Endothelial cell (in vitro differentiated cells): ENCODE results near the gene KCNA3. TPM values are rescaled to one million over a fixed set of nuclear protein-coding genes. Genes with fewer than 3 reads are reported as not detected.

Experiments used
- DNase-seq: peaks from one replicate; pipeline ENCODE4 v3.0.0; 2021; ENCODE audit warnings: low spot score
- H3K27ac Mint-ChIP-seq: one replicate; pipeline ENCODE4 v1.8.0; 2021; ENCODE audit warnings: mixed read lengths, inconsistent platforms; ENCODE audit not compliant: unreplicated experiment
- H3K27me3 Mint-ChIP-seq: one replicate; pipeline ENCODE4 v1.8.0; 2021; ENCODE audit warnings: mild to moderate bottlenecking, moderate library complexity, mixed read lengths, inconsistent platforms; ENCODE audit not compliant: unreplicated experiment
- H3K36me3 Mint-ChIP-seq: one replicate; pipeline ENCODE4 v1.8.0; 2021; ENCODE audit warnings: mild to moderate bottlenecking, low read depth, mixed read lengths, inconsistent platforms; ENCODE audit not compliant: unreplicated experiment
- H3K4me1 Mint-ChIP-seq: one replicate; pipeline ENCODE4 v1.8.0; 2021; ENCODE audit warnings: mild to moderate bottlenecking, mixed read lengths, inconsistent platforms; ENCODE audit not compliant: unreplicated experiment
- H3K4me3 Mint-ChIP-seq: one replicate; pipeline ENCODE4 v1.8.0; 2021; ENCODE audit warnings: mild to moderate bottlenecking, mixed read lengths, inconsistent platforms; ENCODE audit not compliant: unreplicated experiment
- H3K9me3 Mint-ChIP-seq: one replicate; pipeline ENCODE4 v1.8.0; 2021; ENCODE audit warnings: mixed read lengths, inconsistent platforms; ENCODE audit not compliant: unreplicated experiment
- total RNA-seq: library from RNA; stranded (reverse); fragmentation: NEBNext Ultra II Directional; extraction: Animal tissue kit (Norgen Biotek cat#: 25700); gene quantifications from one replicate; pipeline ENCODE4 v1.2.1, GENCODE V29; 2021; ENCODE audit not compliant: unreplicated experiment
- TF ChIP-seq, protein P1 (sequence below): fragments of 200-600 bp; sonication (generic); IDR thresholded peaks from one replicate; pipeline ENCODE4 v1.5.0; 2021; ENCODE audit warnings: antibody characterized with exemption; ENCODE audit not compliant: unreplicated experiment

The KCNA3 gene
- total RNA-seq, 1 donor from 2014 or later, result 0.26 TPM

DNA sequence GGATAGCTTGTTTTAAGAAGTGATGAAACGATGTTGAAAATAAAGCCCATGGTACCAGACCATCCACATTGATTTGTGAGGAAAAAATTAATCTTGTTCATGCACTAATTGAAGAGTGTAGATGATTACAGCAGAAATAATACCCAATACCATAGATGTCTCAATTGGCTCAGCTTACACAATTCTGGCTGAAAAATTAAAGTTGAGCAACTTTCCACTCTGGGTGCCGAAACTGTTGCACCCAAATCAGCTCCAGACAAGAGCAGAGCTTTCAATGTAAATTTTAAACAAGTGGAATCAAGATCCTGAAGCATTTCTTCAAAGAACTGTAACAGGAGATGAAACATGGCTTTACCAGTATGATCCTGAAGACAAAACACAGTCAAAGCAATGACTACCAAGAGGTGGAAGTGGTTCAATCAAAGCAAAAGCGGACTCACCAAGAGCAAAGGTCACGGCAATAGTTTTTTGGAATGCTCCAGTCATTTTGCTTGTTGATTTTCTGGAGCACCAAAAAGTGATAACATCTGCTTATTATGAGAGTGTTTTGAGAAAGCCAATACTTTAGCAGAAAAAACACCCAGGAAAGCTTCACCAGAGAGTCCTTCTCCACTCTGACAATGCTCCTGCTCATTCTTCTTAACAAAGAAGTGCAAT, 16.1 kb upstream of the KCNA3 start:
- no peaks in the 10 kb centered on the region for H3K27me3 Mint-ChIP-seq
- no peak overlapping the region for H3K4me3 Mint-ChIP-seq
- no peaks in the 10 kb centered on the region for H3K9me3 Mint-ChIP-seq
- H3K36me3 Mint-ChIP-seq, result no peaks in the 10 kb centered on the region
- DNase-seq, result no peak
- TF ChIP-seq, protein P1, sequence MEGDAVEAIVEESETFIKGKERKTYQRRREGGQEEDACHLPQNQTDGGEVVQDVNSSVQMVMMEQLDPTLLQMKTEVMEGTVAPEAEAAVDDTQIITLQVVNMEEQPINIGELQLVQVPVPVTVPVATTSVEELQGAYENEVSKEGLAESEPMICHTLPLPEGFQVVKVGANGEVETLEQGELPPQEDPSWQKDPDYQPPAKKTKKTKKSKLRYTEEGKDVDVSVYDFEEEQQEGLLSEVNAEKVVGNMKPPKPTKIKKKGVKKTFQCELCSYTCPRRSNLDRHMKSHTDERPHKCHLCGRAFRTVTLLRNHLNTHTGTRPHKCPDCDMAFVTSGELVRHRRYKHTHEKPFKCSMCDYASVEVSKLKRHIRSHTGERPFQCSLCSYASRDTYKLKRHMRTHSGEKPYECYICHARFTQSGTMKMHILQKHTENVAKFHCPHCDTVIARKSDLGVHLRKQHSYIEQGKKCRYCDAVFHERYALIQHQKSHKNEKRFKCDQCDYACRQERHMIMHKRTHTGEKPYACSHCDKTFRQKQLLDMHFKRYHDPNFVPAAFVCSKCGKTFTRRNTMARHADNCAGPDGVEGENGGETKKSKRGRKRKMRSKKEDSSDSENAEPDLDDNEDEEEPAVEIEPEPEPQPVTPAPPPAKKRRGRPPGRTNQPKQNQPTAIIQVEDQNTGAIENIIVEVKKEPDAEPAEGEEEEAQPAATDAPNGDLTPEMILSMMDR, result no peak
- no peaks in the 10 kb centered on the region for H3K4me1 Mint-ChIP-seq
- H3K27ac Mint-ChIP-seq, result no peak overlapping the region

DNA sequence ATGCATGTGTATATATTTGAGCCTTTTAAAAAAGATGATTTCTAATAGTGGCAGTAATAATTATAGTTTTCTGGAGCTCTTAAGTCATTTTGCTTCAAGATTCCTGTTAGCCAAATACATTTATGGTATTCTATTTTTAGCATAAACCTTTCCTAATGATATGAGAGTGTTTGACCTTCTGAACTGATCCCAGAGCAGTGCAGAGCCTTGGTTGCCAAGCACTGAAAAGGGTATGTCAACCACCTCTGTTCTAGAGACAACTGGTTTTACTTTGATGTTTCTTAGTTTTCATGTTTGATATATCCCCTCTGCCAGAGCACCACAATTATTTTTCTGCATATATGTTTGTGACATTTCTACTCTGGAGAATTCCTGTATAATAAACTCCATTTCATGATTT, 15.1 kb upstream of the KCNA3 start:
- no peak overlapping the region for H3K4me3 Mint-ChIP-seq
- DNase-seq, result no peak

GRCh38 chr1:110688514-110688913, 13.8 kb upstream of the KCNA3 start:
- H3K27me3 Mint-ChIP-seq, result no peaks in the 10 kb centered on the region
- H3K4me1 Mint-ChIP-seq, result no peaks in the 10 kb centered on the region
- DNase-seq, result no peak
- no peak overlapping the region for H3K27ac Mint-ChIP-seq
- no peaks in the 10 kb centered on the region for H3K9me3 Mint-ChIP-seq
- TF ChIP-seq, protein P1, result no peak
- no peaks in the 10 kb centered on the region for H3K36me3 Mint-ChIP-seq
- no peak overlapping the region for H3K4me3 Mint-ChIP-seq

More for the DNA sequence above, 15.1 kb upstream of the KCNA3 start:
- no peaks in the 10 kb centered on the region for H3K27me3 Mint-ChIP-seq
- H3K36me3 Mint-ChIP-seq, result no peaks in the 10 kb centered on the region
- no peaks in the 10 kb centered on the region for H3K9me3 Mint-ChIP-seq
- H3K27ac Mint-ChIP-seq, result no peak overlapping the region
- no peaks in the 10 kb centered on the region for H3K4me1 Mint-ChIP-seq
- TF ChIP-seq, protein P1, result no peak

DNA sequence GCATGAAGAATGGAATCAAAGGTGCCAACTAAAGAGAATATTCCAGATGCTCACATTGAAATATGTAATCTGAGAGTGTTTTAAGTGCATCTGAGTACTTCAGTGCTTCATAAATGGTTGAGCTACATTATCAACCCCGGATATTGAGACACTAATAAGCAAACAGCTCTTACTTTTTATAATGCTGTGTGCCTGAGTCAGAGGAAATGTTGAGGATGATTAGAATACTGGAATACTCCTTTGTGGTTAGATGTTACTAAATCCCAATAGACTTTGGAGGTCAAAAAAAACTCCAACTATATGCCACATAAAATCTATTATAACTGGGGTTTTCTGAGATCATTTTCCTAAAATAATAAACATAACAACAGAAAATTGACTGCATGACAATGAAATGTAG, 12.5 kb upstream of the KCNA3 start:
- Mint-ChIP-seq H3K9me3 (no peaks in the 10 kb centered on the region), H3K27ac (no peak overlapping the region), H3K4me3 (no peak overlapping the region), H3K36me3 (no peaks in the 10 kb centered on the region), H3K4me1 (no peaks in the 10 kb centered on the region), H3K27me3 (no peaks in the 10 kb centered on the region)
- TF ChIP-seq, protein P1, result no peak
- DNase-seq, result no peak

DNA sequence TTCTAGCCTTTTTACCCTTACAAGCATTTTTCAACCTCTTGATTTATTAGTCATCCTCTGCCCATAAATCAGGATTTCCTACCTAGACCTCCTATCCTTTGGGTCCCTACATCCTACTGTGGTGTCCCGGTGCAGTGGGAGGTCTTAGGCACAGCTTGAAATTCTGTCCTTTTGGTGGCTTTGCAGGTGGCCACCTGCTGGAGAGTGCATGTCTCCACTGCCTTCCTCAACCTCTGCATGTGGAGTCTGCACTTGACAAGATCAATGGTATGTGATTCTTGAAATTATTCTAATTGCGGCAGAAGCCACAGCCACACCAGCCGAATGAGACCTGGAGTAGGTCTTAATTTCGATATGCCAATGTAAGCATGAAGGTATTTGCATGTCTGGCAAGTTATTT, 11.4 kb upstream of the KCNA3 start:
- Mint-ChIP-seq H3K27me3 (no peaks in the 10 kb centered on the region), H3K4me1 (no peaks in the 10 kb centered on the region), H3K36me3 (no peaks in the 10 kb centered on the region), H3K9me3 (no peaks in the 10 kb centered on the region), H3K4me3 (no peak overlapping the region), H3K27ac (no peak overlapping the region)
- TF ChIP-seq, protein P1, result no peak
- DNase-seq, result no peak
